Spleen (tissue), 11 donors: ENCODE data around the gene ZIC1. TPM values are rescaled to one million over a fixed set of nuclear protein-coding genes. Genes with fewer than 3 reads are reported as not detected.

ENCODE experiments used
- DNase-seq: peaks from one replicate; pipeline ENCODE4 v3.0.0-alpha.2; 2020
- H3K27ac ChIP-seq, 8 donors: fragments of 200-600 bp; sonication (generic) in 7 of 8; 1 replicate in 4 of 8; 2 replicates in 4 of 8; pipeline versions ENCODE4 v1.5.0 to v1.8.0; 2016 to 2021; ENCODE audit warnings: inconsistent platforms in 4 of 8, mild to moderate bottlenecking in 4 of 8, moderate library complexity in 1 of 8
- H3K27me3 ChIP-seq, 7 donors: fragments of 200-600 bp; sonication (generic) in 6 of 7; replicated peaks in 1 of 7; 1 replicate in 4 of 7; 2 replicates in 3 of 7; pipeline versions ENCODE4 v1.5.0 to v1.8.0; 2016 to 2021; ENCODE audit warnings: inconsistent platforms in 3 of 7, mild to moderate bottlenecking in 1 of 7
- H3K36me3 ChIP-seq, 6 donors: fragments of 200-600 bp; sonication (generic) in 5 of 6; 1 replicate in 4 of 6; 2 replicates in 2 of 6; pipeline versions ENCODE4 v1.5.0 to v1.8.0; 2016 to 2021; ENCODE audit warnings: inconsistent platforms in 2 of 6
- H3K4me1 ChIP-seq, 6 donors: fragments of 200-600 bp; sonication (generic) in 5 of 6; 1 replicate in 3 of 6; 2 replicates in 3 of 6; pipeline versions ENCODE4 v1.5.0 to v1.8.0; 2016 to 2021; ENCODE audit warnings: inconsistent platforms in 3 of 6
- H3K4me3 ChIP-seq, 8 donors: fragments of 200-600 bp; sonication (generic) in 7 of 8; 1 replicate in 4 of 8; 2 replicates in 4 of 8; pipeline versions ENCODE4 v1.5.0 to v1.8.0; 2016 to 2021; ENCODE audit warnings: inconsistent platforms in 4 of 8, mild to moderate bottlenecking in 4 of 8, moderate library complexity in 2 of 8
- H3K9me3 ChIP-seq, 8 donors: fragments of 200-600 bp; sonication (generic) in 7 of 8; 1 replicate in 4 of 8; 2 replicates in 4 of 8; pipeline versions ENCODE4 v1.5.0 to v1.8.0; 2016 to 2021; ENCODE audit warnings: inconsistent platforms in 4 of 8
- POLR2A ChIP-seq, 3 donors: fragments of 450-650 bp; IDR thresholded peaks; one replicate each; pipeline ENCODE4 v1.5.1; 2017; ENCODE audit warnings: antibody characterized with exemption in 3 of 3, mild to moderate bottlenecking in 1 of 3
- POLR2AphosphoS5 ChIP-seq, 3 donors: sonication (generic); formaldehyde crosslinking; IDR thresholded peaks; one replicate each; pipeline ENCODE4 v1.5.1; 2017; ENCODE audit warnings: antibody characterized with exemption in 3 of 3
- WGBS, 5 donors: extraction: QIAGEN DNeasy Blood & Tissue Kit in 3 of 5; methylation state at CpG; one replicate each; pipeline versions ENCODE4 v1.1.5 to v1.1.7; 2013 to 2018; 5-methylcytosine and 5-hydroxymethylcytosine counted together
- intact Hi-C: fragments of 100-400 bp; cut with DNase I; formaldehyde crosslinking; loops from one replicate; pipeline ENCODE4 v1.15.0; 2023; ENCODE audit warnings: low total_unique reads
- polyA plus RNA-seq, 3 donors: library from polyadenylated mRNA; stranded (reverse); fragments of 200-250 nt; gene quantifications; one replicate each; pipeline ENCODE4 v1.2.1, GENCODE V29; 2013
- total RNA-seq, 7 donors: library from RNA; depleted of rRNA in 3 of 7; stranded (reverse); fragments of >200 nt in 3 of 7; fragmentation: NEBNext Ultra II Directional in 4 of 7; extraction: Animal tissue kit (Norgen Biotek cat#: 25700) in 4 of 7; gene quantifications; one replicate each; pipeline versions ENCODE4 v1.1.0 to v1.2.1, GENCODE V29; 2016 to 2021
- TF ChIP-seq, protein P1 (sequence below), 11 experiments: fragments of 200-600 bp in 7 of 11; fragments of 450-650 bp in 4 of 11; sonication (generic) in 4 of 11; IDR thresholded peaks in 8 of 11; conservative IDR thresholded peaks in 3 of 11; 1 replicate in 7 of 11; 2 replicates in 4 of 11; pipeline versions ENCODE4 v1.4.0 to v1.8.0; 2016 to 2021; ENCODE audit warnings: antibody characterized with exemption in 11 of 11, inconsistent platforms in 4 of 11, mild to moderate bottlenecking in 1 of 11
- donor health status: healthy with polysubstance abuse.
- donor health status: DM: no; HTN: no; CAD: no; lungs with moderate emphysema.
- donor health status: DM: no; HTN: no; CAD: no.
- donor health status: Bipolar disorder and iron deficiency.
- donor health status: healthy.
- donor health status: DM: no; HTN: no; CAD: no.
- donor health status: DM: yes; HTN: yes; CAD: no.

ZIC1 gene
- total and polyA plus RNA-seq, 10 donors = not detected

DNA sequence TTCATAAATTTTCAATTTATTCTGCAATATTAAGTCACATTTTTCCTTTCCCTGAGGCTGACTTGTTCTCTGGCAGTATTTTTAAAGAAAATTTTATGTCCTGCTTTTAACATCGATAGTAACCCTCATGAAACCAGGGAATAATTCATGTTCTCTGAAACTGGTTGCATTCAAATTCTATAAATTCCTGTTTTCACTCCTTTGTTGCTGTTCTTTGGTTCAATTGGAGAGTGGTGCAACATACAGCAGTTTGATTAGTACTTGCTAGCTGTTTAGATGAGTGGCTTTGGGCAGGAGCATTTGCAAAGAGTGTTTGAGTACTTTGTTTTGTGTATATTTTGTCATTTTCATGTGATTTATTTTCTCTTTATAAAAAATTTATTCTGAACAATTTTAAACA is 19.2 kb downstream of the ZIC1 start:
- peaks cover 0 to 54% (median 36%) of the 10 kb centered on the region in 7 donors for H3K27me3 ChIP-seq
- H3K36me3 ChIP-seq = no peaks in the 10 kb centered on the region
- H3K9me3 ChIP-seq = peaks cover 0 to 1% (median 0%) of the 10 kb centered on the region in 8 donors
- TF ChIP-seq, protein P1, sequence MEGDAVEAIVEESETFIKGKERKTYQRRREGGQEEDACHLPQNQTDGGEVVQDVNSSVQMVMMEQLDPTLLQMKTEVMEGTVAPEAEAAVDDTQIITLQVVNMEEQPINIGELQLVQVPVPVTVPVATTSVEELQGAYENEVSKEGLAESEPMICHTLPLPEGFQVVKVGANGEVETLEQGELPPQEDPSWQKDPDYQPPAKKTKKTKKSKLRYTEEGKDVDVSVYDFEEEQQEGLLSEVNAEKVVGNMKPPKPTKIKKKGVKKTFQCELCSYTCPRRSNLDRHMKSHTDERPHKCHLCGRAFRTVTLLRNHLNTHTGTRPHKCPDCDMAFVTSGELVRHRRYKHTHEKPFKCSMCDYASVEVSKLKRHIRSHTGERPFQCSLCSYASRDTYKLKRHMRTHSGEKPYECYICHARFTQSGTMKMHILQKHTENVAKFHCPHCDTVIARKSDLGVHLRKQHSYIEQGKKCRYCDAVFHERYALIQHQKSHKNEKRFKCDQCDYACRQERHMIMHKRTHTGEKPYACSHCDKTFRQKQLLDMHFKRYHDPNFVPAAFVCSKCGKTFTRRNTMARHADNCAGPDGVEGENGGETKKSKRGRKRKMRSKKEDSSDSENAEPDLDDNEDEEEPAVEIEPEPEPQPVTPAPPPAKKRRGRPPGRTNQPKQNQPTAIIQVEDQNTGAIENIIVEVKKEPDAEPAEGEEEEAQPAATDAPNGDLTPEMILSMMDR (IDR thresholded peaks at IDR 0.05 in 8 of 11, conservative IDR thresholded peaks at IDR 0.05 in 3 of 11) = no peak
- no peak for TF ChIP-seq POLR2A (IDR thresholded peaks at IDR 0.05)
- TF ChIP-seq POLR2AphosphoS5 (IDR thresholded peaks at IDR 0.05) = no peak
- no peak overlapping the region for H3K27ac ChIP-seq
- intact Hi-C loops = no loop called here
- no peak overlapping the region for H3K4me3 ChIP-seq
- no peak for DNase-seq
- 71 to 90% (median 84%) methylated on average over 1 of the region's 1 CpG for WGBS, 5 donors
- H3K4me1 ChIP-seq = no peaks in the 10 kb centered on the region

DNA sequence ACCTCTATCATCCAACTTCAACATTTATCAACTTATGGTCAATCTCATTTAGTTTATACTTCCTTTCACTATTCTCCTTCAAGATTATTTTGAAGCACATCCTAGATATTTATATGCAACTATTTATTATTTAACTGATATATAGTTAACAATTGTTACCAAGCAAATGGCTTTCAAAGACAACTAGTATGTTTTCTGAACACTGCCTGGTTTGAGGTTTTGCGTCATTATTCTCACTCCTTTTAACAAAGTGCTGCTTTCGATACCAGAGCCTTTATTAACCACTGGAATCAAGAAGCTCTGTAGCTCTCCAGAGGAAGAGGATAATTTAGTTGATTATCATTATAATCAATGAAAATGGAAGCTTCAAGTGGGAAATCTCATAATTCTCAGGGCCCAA is 19.6 kb downstream of the ZIC1 start:
- Histone ChIP-seq H3K27ac (no peak overlapping the region), H3K36me3 (no peaks in the 10 kb centered on the region), H3K27me3 (peaks cover 0 to 50% (median 31%) of the 10 kb centered on the region in 7 donors), H3K4me1 (no peaks in the 10 kb centered on the region), H3K4me3 (no peak overlapping the region), H3K9me3 (no peaks in the 10 kb centered on the region)
- TF ChIP-seq POLR2A (IDR thresholded peaks at IDR 0.05) = no peak
- no peak for TF ChIP-seq POLR2AphosphoS5 (IDR thresholded peaks at IDR 0.05)
- TF ChIP-seq, protein P1 (IDR thresholded peaks at IDR 0.05 in 8 of 11, conservative IDR thresholded peaks at IDR 0.05 in 3 of 11) = no peak
- WGBS, 5 donors = 86 to 92% (median 90%) methylated on average over 2 of the region's 2 CpGs
- DNase-seq = no peak
- intact Hi-C loops = no loop called here

DNA sequence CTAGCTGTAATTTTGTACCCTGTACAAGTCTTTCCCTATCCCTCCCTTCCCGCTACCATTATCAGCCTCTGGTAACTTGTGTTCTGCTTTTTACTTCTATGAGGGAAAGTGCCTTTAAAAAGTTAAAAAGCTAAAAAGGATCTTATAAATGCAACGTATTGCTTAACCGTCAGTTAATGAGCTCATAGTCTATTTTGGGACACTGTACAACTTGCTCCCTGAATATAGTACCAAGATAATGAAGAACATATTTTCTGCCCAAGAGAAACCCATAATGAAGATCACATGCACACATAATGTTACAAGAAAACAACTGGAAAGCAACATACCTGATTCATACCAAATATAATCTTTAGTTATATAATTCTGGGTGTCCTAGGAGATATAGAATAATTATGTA is 22.6 kb downstream of the ZIC1 start:
- WGBS, 5 donors = 71 to 84% (median 76%) methylated on average over 3 of the region's 3 CpGs
- TF ChIP-seq, protein P1 (IDR thresholded peaks at IDR 0.05 in 8 of 11, conservative IDR thresholded peaks at IDR 0.05 in 3 of 11) = no peak
- no peak for TF ChIP-seq POLR2A (IDR thresholded peaks at IDR 0.05)
- TF ChIP-seq POLR2AphosphoS5 (IDR thresholded peaks at IDR 0.05) = no peak
- Histone ChIP-seq H3K9me3 (no peaks in the 10 kb centered on the region), H3K4me3 (no peak overlapping the region), H3K27ac (no peak overlapping the region), H3K36me3 (no peaks in the 10 kb centered on the region), H3K4me1 (no peaks in the 10 kb centered on the region), H3K27me3 (peaks cover 0 to 22% (median 1%) of the 10 kb centered on the region in 7 donors)
- intact Hi-C loops = no loop called here
- DNase-seq = no peak

DNA sequence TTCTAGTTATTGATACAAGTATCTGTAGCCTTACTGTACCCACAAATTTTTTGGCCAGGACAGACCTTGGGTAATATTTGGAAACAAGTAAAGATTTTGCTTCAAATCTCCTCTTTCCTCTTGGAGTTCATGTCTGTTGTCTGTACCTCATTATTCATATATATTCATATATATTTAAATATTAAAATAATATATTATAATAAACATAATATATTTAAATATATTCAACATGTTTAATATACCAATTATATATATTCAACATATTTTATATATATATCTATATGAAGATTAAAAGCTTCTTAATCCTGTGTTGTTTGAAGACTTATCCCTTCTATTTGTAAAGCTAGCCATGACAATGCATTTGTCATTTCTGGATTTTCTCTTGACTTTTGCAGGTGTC is 38.1 kb downstream of the ZIC1 start:
- TF ChIP-seq POLR2AphosphoS5 (IDR thresholded peaks at IDR 0.05) (no peak), POLR2A (IDR thresholded peaks at IDR 0.05) (no peak)
- TF ChIP-seq, protein P1 (IDR thresholded peaks at IDR 0.05 in 8 of 11, conservative IDR thresholded peaks at IDR 0.05 in 3 of 11) = no peak
- H3K4me1 ChIP-seq = no peaks in the 10 kb centered on the region
- peaks cover 0 to 8% (median 0%) of the 10 kb centered on the region in 7 donors for H3K27me3 ChIP-seq
- no peaks in the 10 kb centered on the region for H3K36me3 ChIP-seq
- H3K9me3 ChIP-seq = peaks cover 0 to 1% (median 0%) of the 10 kb centered on the region in 8 donors
- H3K27ac ChIP-seq = no peak overlapping the region
- H3K4me3 ChIP-seq = no peak overlapping the region
- intact Hi-C loops = no loop called here
- no peak for DNase-seq
